IPS-20b (cell line): ENCODE measurements around the gene GEMIN5.
A peak's percentile ranks its signal among the peaks of the same experiment; 100 is the strongest.

ENCODE experiments used
- H3K27ac ChIP-seq: one replicate; pipeline ENCODE4 v1.5.1; 2013; ENCODE audit warnings: low read length
- H3K27me3 ChIP-seq: 2 replicates; pipeline ENCODE4 v1.6.1; 2013; ENCODE audit warnings: mild to moderate bottlenecking, low read length, inconsistent platforms; ENCODE audit not compliant: insufficient read depth
- H3K36me3 ChIP-seq: 2 replicates; pipeline ENCODE4 v1.6.1; 2013; ENCODE audit warnings: low read depth, mild to moderate bottlenecking, inconsistent platforms, low read length, moderate library complexity; ENCODE audit not compliant: insufficient read depth
- H3K4me1 ChIP-seq: 2 replicates; pipeline ENCODE4 v1.6.1; 2013; ENCODE audit warnings: mild to moderate bottlenecking, control low read depth, inconsistent platforms, low read length, moderate library complexity; ENCODE audit not compliant: insufficient read depth
- H3K4me3 ChIP-seq: 2 replicates; pipeline ENCODE4 v1.5.1; 2013; ENCODE audit warnings: mild to moderate bottlenecking, low read length, inconsistent platforms
- H3K9ac ChIP-seq: 2 replicates; pipeline ENCODE4 v1.6.1; 2013; ENCODE audit warnings: low read depth, mild to moderate bottlenecking, inconsistent platforms, low read length, moderate library complexity
- H3K9me3 ChIP-seq: 2 replicates; pipeline ENCODE4 v1.6.1; 2013; ENCODE audit warnings: mild to moderate bottlenecking, low read depth, low read length, inconsistent platforms; ENCODE audit not compliant: insufficient read depth

GEMIN5 gene

GRCh38 chr5:154878642-154879335 is 59.2 kb downstream of the GEMIN5 start:
- Histone ChIP-seq H3K4me3 (no peak overlapping the region), H3K27ac (no peak overlapping the region), H3K9ac (no peak overlapping the region), H3K4me1 (no peaks in the 10 kb centered on the region), H3K27me3 (no peaks in the 10 kb centered on the region), H3K36me3 (peaks cover 44% of the 10 kb centered on the region), H3K9me3 (peaks cover 20% of the 10 kb centered on the region)

GRCh38 chr5:154873791-154874331 is 64.2 kb downstream of the GEMIN5 start:
- no peak overlapping the region for H3K27ac ChIP-seq
- H3K36me3 ChIP-seq: peaks cover 77% of the 10 kb centered on the region
- H3K4me3 ChIP-seq: no peak overlapping the region
- H3K27me3 ChIP-seq: no peaks in the 10 kb centered on the region
- H3K4me1 ChIP-seq: no peaks in the 10 kb centered on the region
- peaks cover 10% of the 10 kb centered on the region for H3K9me3 ChIP-seq
- H3K9ac ChIP-seq: no peak overlapping the region

- H3K27me3 ChIP-seq: no peaks in the 10 kb centered on the region
- no peaks in the 10 kb centered on the region for H3K9me3 ChIP-seq
- H3K36me3 ChIP-seq: peaks cover 74% of the 10 kb centered on the region
- H3K9ac ChIP-seq: no peak overlapping the region
- no peaks in the 10 kb centered on the region for H3K4me1 ChIP-seq
- H3K27ac ChIP-seq: no peak overlapping the region
- no peak overlapping the region for H3K4me3 ChIP-seq
These were observed 66.3 kb downstream of the GEMIN5 start for GRCh38 chr5:154871734-154872133.

- no peaks in the 10 kb centered on the region for H3K27me3 ChIP-seq
- no peak overlapping the region for H3K9ac ChIP-seq
- H3K4me3 ChIP-seq: no peak overlapping the region
- H3K27ac ChIP-seq: no peak overlapping the region
- no peaks in the 10 kb centered on the region for H3K9me3 ChIP-seq
- H3K4me1 ChIP-seq: no peaks in the 10 kb centered on the region
- H3K36me3 ChIP-seq: peaks cover 77% of the 10 kb centered on the region
These were observed 69.3 kb downstream of the GEMIN5 start for GRCh38 chr5:154868702-154869101.

- H3K27me3 ChIP-seq: no peaks in the 10 kb centered on the region
- H3K4me1 ChIP-seq: no peaks in the 10 kb centered on the region
- peaks cover 74% of the 10 kb centered on the region for H3K36me3 ChIP-seq
- no peak overlapping the region for H3K9ac ChIP-seq
- no peaks in the 10 kb centered on the region for H3K9me3 ChIP-seq
- no peak overlapping the region for H3K27ac ChIP-seq
- no peak overlapping the region for H3K4me3 ChIP-seq
These were observed 71.2 kb downstream of the GEMIN5 start for GRCh38 chr5:154866841-154867240.

- Histone ChIP-seq H3K27me3 (no peaks in the 10 kb centered on the region), H3K4me1 (no peaks in the 10 kb centered on the region; the same call in 1 of the 2 replicates), H3K36me3 (peaks cover 63% of the 10 kb centered on the region), H3K27ac (no peak overlapping the region), H3K9me3 (no peaks in the 10 kb centered on the region), H3K4me3 (no peak overlapping the region), H3K9ac (no peak overlapping the region)
These were observed 72.4 kb downstream of the GEMIN5 start for GRCh38 chr5:154865466-154866184.

GRCh38 chr5:154863291-154864080 is 74.5 kb downstream of the GEMIN5 start:
- no peaks in the 10 kb centered on the region for H3K27me3 ChIP-seq
- H3K4me3 ChIP-seq: no peak overlapping the region
- H3K4me1 ChIP-seq: peaks cover 7% of the 10 kb centered on the region; the same call in 1 of the 2 replicates
- H3K36me3 ChIP-seq: peaks cover 54% of the 10 kb centered on the region
- no peak overlapping the region for H3K9ac ChIP-seq
- no peaks in the 10 kb centered on the region for H3K9me3 ChIP-seq
- H3K27ac ChIP-seq: no peak overlapping the region

- Histone ChIP-seq H3K9me3 (no peaks in the 10 kb centered on the region), H3K4me1 (peaks cover 7% of the 10 kb centered on the region; the same call in 1 of the 2 replicates), H3K9ac (no peak overlapping the region), H3K36me3 (peaks cover 54% of the 10 kb centered on the region), H3K27ac (no peak overlapping the region), H3K4me3 (no peak overlapping the region), H3K27me3 (no peaks in the 10 kb centered on the region)
These were observed 75.2 kb downstream of the GEMIN5 start for GRCh38 chr5:154862766-154863165.

GRCh38 chr5:154861946-154862345 is 76.1 kb downstream of the GEMIN5 start:
- Histone ChIP-seq H3K9me3 (no peaks in the 10 kb centered on the region), H3K27ac (no peak overlapping the region), H3K27me3 (no peaks in the 10 kb centered on the region), H3K36me3 (peaks cover 46% of the 10 kb centered on the region), H3K4me1 (peaks cover 8% of the 10 kb centered on the region; the same call in 1 of the 2 replicates), H3K9ac (no peak overlapping the region), H3K4me3 (no peak overlapping the region)

GRCh38 chr5:154860765-154861164 is 77.2 kb downstream of the GEMIN5 start:
- Histone ChIP-seq H3K9ac (peak overlapping the region; percentile 84; the same call in 1 of the 2 replicates), H3K36me3 (peaks cover 34% of the 10 kb centered on the region), H3K27ac (no peak overlapping the region), H3K9me3 (no peaks in the 10 kb centered on the region), H3K4me1 (peaks cover 11% of the 10 kb centered on the region; the same call in 1 of the 2 replicates), H3K4me3 (peak overlapping the region; percentile 85; the same call in 1 of the 2 replicates), H3K27me3 (no peaks in the 10 kb centered on the region)

- H3K9me3 ChIP-seq: no peaks in the 10 kb centered on the region
- no peaks in the 10 kb centered on the region for H3K27me3 ChIP-seq
- peak overlapping the region; percentile 84; the same call in 1 of the 2 replicates for H3K9ac ChIP-seq
- no peak overlapping the region for H3K27ac ChIP-seq
- H3K4me3 ChIP-seq: peak overlapping the region; percentile 85
- H3K36me3 ChIP-seq: peaks cover 28% of the 10 kb centered on the region
- H3K4me1 ChIP-seq: peaks cover 11% of the 10 kb centered on the region; the same call in 1 of the 2 replicates
These were observed 77.9 kb downstream of the GEMIN5 start for GRCh38 chr5:154860123-154860522.
